Myocyte (in vitro differentiated cells): ENCODE measurements around the gene NEIL1. TPM values are rescaled to one million over a fixed set of nuclear protein-coding genes. Genes with fewer than 3 reads are reported as not detected.
A peak's percentile ranks its signal among the peaks of the same experiment; 100 is the strongest.
"Not testable (repeated sequence)": the region's sequence is repeated elsewhere in the genome, so short reads cannot be mapped to it uniquely, and the experiment has no call there.

Source experiments
- DNase-seq: peaks from one replicate; pipeline ENCODE4 v3.0.0-alpha.2; 2012; ENCODE audit warnings: low read depth
- polyA plus RNA-seq: library from polyadenylated mRNA; unstranded; fragments of >200 nt; gene quantifications from one replicate; pipeline ENCODE4 v1.2.1, GENCODE V29; 2012; ENCODE audit warnings: missing spikeins
- total RNA-seq: library from RNA; depleted of rRNA; stranded (reverse); fragments of >200 nt; gene quantifications from 2 replicates; pipeline ENCODE4 v1.2.3, GENCODE V29; 2014

NEIL1 gene
- total RNA-seq, result 1.3 and 5.8 TPM in 2 replicates
- polyA plus RNA-seq, result 3.8 TPM

GRCh38 chr15:75346796-75347221, at the start of gene NEIL1:
NEIL1 (plus strand) TSS chr15:75347039; CDS start chr15:75348906, 1,867 bp downstream.
- no peak for DNase-seq

GRCh38 chr15:75298541-75299310, 48.1 kb upstream of the NEIL1 start:
- not testable (repeated sequence) for DNase-seq

- DNase-seq, result not testable (repeated sequence)
These were observed 47.5 kb upstream of the NEIL1 start for GRCh38 chr15:75299311-75299688.

GRCh38 chr15:75300026-75300425, 46.8 kb upstream of the NEIL1 start:
- not testable (repeated sequence) for DNase-seq

GRCh38 chr15:75302318-75302717, 44.5 kb upstream of the NEIL1 start:
- no peak for DNase-seq

- not testable (repeated sequence) for DNase-seq
These were observed 44.1 kb upstream of the NEIL1 start for GRCh38 chr15:75302753-75303152.

GRCh38 chr15:75306188-75306587, 40.7 kb upstream of the NEIL1 start:
- no peak for DNase-seq

GRCh38 chr15:75307778-75308390, 39.0 kb upstream of the NEIL1 start:
- DNase-seq, result peak; percentile 6

- no peak for DNase-seq
These were observed 37.1 kb upstream of the NEIL1 start for GRCh38 chr15:75309711-75310110.

GRCh38 chr15:75312548-75312947, 34.3 kb upstream of the NEIL1 start:
- peak; percentile 38 for DNase-seq

- no peak for DNase-seq
These were observed 33.6 kb upstream of the NEIL1 start for GRCh38 chr15:75313116-75313845.

- no peak for DNase-seq
These were observed 32.1 kb upstream of the NEIL1 start for GRCh38 chr15:75314552-75315290.

GRCh38 chr15:75319231-75319897, 27.5 kb upstream of the NEIL1 start:
- not testable (repeated sequence) for DNase-seq

- no peak for DNase-seq
These were observed 25.1 kb upstream of the NEIL1 start for GRCh38 chr15:75321711-75322110.

GRCh38 chr15:75325922-75326321, 20.9 kb upstream of the NEIL1 start:
- no peak for DNase-seq

GRCh38 chr15:75327005-75327404, 19.8 kb upstream of the NEIL1 start:
- no peak for DNase-seq

GRCh38 chr15:75327491-75327890, 19.3 kb upstream of the NEIL1 start:
- no peak for DNase-seq

- no peak for DNase-seq
These were observed 18.1 kb upstream of the NEIL1 start for GRCh38 chr15:75328493-75329314.

GRCh38 chr15:75329571-75329970, 17.3 kb upstream of the NEIL1 start:
- no peak for DNase-seq

GRCh38 chr15:75332093-75332492, 14.7 kb upstream of the NEIL1 start:
- not testable (repeated sequence) for DNase-seq
